Common myeloid progenitor, CD34-positive (primary cell): ENCODE results near the gene EXOC3L4.

Experiments
- CTCF ChIA-PET: fragments of 350-600 bp; sonication (Branson Sonifier 250); formaldehyde crosslinking; loops from one replicate; lab custom pipeline; 2021; ENCODE audit warnings: antibody characterized with exemption; lab: Charles Lee
- POLR2A ChIA-PET: fragments of 350-600 bp; sonication (Branson Sonifier 250); formaldehyde crosslinking; loops from one replicate; lab custom pipeline; 2021; ENCODE audit warnings: antibody characterized with exemption; lab: Charles Lee
- DNase-seq, 3 donors: peaks; one replicate each; pipeline versions ENCODE4 v3.0.0 to v3.0.0-alpha.2; 2013
- H3K27ac ChIP-seq, 2 experiments: 1 replicate in 1 of 2; 2 replicates in 1 of 2; pipeline ENCODE4 v1.7.0; 2013; ENCODE audit warnings: inconsistent platforms in 2 of 2, low read length in 2 of 2, mild to moderate bottlenecking in 2 of 2, low read depth in 1 of 2, moderate library complexity in 1 of 2; ENCODE audit not compliant: severe bottlenecking in 2 of 2, insufficient read depth in 1 of 2, poor library complexity in 1 of 2
- H3K27me3 ChIP-seq, 5 experiments: replicated peaks in 2 of 5; 1 replicate in 3 of 5; 2 replicates in 2 of 5; pipeline versions ENCODE4 v1.6.1 to v1.7.0; 2013; ENCODE audit warnings: low read length in 4 of 5, mild to moderate bottlenecking in 2 of 5, moderate library complexity in 2 of 5, inconsistent platforms in 1 of 5; ENCODE audit not compliant: insufficient read depth in 5 of 5, control insufficient read depth in 4 of 5
- H3K36me3 ChIP-seq, 4 experiments: 1 replicate in 2 of 4; 2 replicates in 2 of 4; pipeline versions ENCODE4 v1.6.1 to v1.7.0; 2013; ENCODE audit warnings: low read length in 3 of 4, control low read depth in 1 of 4, mild to moderate bottlenecking in 1 of 4; ENCODE audit not compliant: control insufficient read depth in 4 of 4, insufficient read depth in 4 of 4
- H3K4me1 ChIP-seq, 4 experiments: 1 replicate in 3 of 4; 2 replicates in 1 of 4; pipeline versions ENCODE4 v1.6.1 to v1.7.1; 2013; ENCODE audit warnings: low read length in 3 of 4, mild to moderate bottlenecking in 3 of 4, control low read depth in 1 of 4, inconsistent platforms in 1 of 4, moderate library complexity in 1 of 4; ENCODE audit not compliant: control insufficient read depth in 4 of 4, insufficient read depth in 4 of 4; ENCODE audit errors: control extremely low read depth in 1 of 4
- H3K4me3 ChIP-seq, 7 experiments: 1 replicate in 4 of 7; 2 replicates in 3 of 7; pipeline versions ENCODE4 v1.5.1 to v1.7.0; 2013; ENCODE audit warnings: mild to moderate bottlenecking in 7 of 7, low read length in 6 of 7, moderate library complexity in 6 of 7, inconsistent platforms in 2 of 7, low read depth in 2 of 7, control low read depth in 1 of 7; ENCODE audit not compliant: insufficient read depth in 4 of 7, control insufficient read depth in 1 of 7; ENCODE audit errors: extremely low read depth in 1 of 7
- H3K9me3 ChIP-seq, 5 experiments: 1 replicate in 4 of 5; 2 replicates in 1 of 5; pipeline versions ENCODE4 v1.6.1 to v1.7.1; 2013; ENCODE audit warnings: low read length in 4 of 5, mild to moderate bottlenecking in 2 of 5, inconsistent platforms in 1 of 5, low read depth in 1 of 5, moderate library complexity in 1 of 5; ENCODE audit not compliant: control insufficient read depth in 4 of 5, insufficient read depth in 2 of 5; ENCODE audit errors: control extremely low read depth in 1 of 5
- WGBS: methylation state at CpG from one replicate; pipeline ENCODE4 v1.1.5; 2013; ENCODE audit not compliant: insufficient coverage; 5-methylcytosine and 5-hydroxymethylcytosine counted together

Gene EXOC3L4

GRCh38 chr14:103142026-103142425 is 47.5 kb downstream of the EXOC3L4 start:
- peaks cover 0 to 7% (median 3%) of the 10 kb centered on the region in 4 experiments for H3K4me1 ChIP-seq
- peaks cover 0 to 39% (median 6%) of the 10 kb centered on the region in 5 experiments for H3K27me3 ChIP-seq
- WGBS: 100% methylated on average over 2 of the region's 4 CpGs
- CTCF ChIA-PET: interaction anchor here (0.8 to 13.8 kb wide), 6 partner anchors 14 to 169 kb away, joined by 3 to 179 read pairs (median 4); no protein-coding TSS in a partner anchor
- H3K27ac ChIP-seq: no peak overlapping the region
- no peaks in the 10 kb centered on the region for H3K36me3 ChIP-seq
- H3K4me3 ChIP-seq: no peak overlapping the region
- no peak for DNase-seq
- H3K9me3 ChIP-seq: no peaks in the 10 kb centered on the region
- POLR2A ChIA-PET: no interaction called here

GRCh38 chr14:103142721-103143302 is 48.3 kb downstream of the EXOC3L4 start:
- WGBS: 69% methylated on average over 5 of the region's 5 CpGs
- no peak overlapping the region for H3K4me3 ChIP-seq
- DNase-seq: no peak
- H3K9me3 ChIP-seq: no peaks in the 10 kb centered on the region
- H3K36me3 ChIP-seq: no peaks in the 10 kb centered on the region
- ChIA-PET POLR2A (no interaction called here), CTCF (interaction anchor here (0.8 to 13.8 kb wide), 3 partner anchors 27 to 168 kb away, joined by 3 to 179 read pairs (median 4); no protein-coding TSS in a partner anchor)
- no peak overlapping the region for H3K27ac ChIP-seq
- H3K4me1 ChIP-seq: peaks cover 0 to 6% (median 2%) of the 10 kb centered on the region in 4 experiments
- peaks cover 0 to 39% (median 6%) of the 10 kb centered on the region in 5 experiments for H3K27me3 ChIP-seq

GRCh38 chr14:103143506-103143905 is 49.0 kb downstream of the EXOC3L4 start:
- H3K27me3 ChIP-seq: peaks cover 0 to 34% (median 7%) of the 10 kb centered on the region in 5 experiments
- WGBS: 100% methylated on average over 3 of the region's 6 CpGs
- ChIA-PET CTCF (interaction anchor here (13.8 kb wide), 1 partner anchor 42 kb away, joined by 179 read pairs; no protein-coding TSS in a partner anchor), POLR2A (no interaction called here)
- no peak for DNase-seq
- no peaks in the 10 kb centered on the region for H3K9me3 ChIP-seq
- peaks cover 0 to 5% (median 2%) of the 10 kb centered on the region in 4 experiments for H3K4me1 ChIP-seq
- no peaks in the 10 kb centered on the region for H3K36me3 ChIP-seq
- no peak overlapping the region for H3K27ac ChIP-seq
- no peak overlapping the region for H3K4me3 ChIP-seq

GRCh38 chr14:103144085-103144484 is 49.6 kb downstream of the EXOC3L4 start:
- Histone ChIP-seq H3K27me3 (peaks cover 0 to 28% (median 8%) of the 10 kb centered on the region in 5 experiments), H3K4me3 (no peak overlapping the region), H3K27ac (no peak overlapping the region), H3K36me3 (no peaks in the 10 kb centered on the region), H3K4me1 (peaks cover 0 to 3% (median 0%) of the 10 kb centered on the region in 4 experiments), H3K9me3 (no peaks in the 10 kb centered on the region)
- ChIA-PET CTCF (interaction anchor here (13.8 kb wide), 1 partner anchor 43 kb away, joined by 179 read pairs; no protein-coding TSS in a partner anchor), POLR2A (no interaction called here)
- no peak for DNase-seq
- 90% methylated on average over 4 of the region's 4 CpGs for WGBS

- peaks cover 0 to 18% (median 4%) of the 10 kb centered on the region in 5 experiments for H3K27me3 ChIP-seq
- no peak overlapping the region for H3K4me3 ChIP-seq
- no peaks in the 10 kb centered on the region for H3K9me3 ChIP-seq
- CTCF ChIA-PET: interaction anchor here (13.8 kb wide), 1 partner anchor 45 kb away, joined by 179 read pairs; no protein-coding TSS in a partner anchor
- H3K36me3 ChIP-seq: no peaks in the 10 kb centered on the region
- H3K4me1 ChIP-seq: no peaks in the 10 kb centered on the region
- DNase-seq: no peak
- H3K27ac ChIP-seq: no peak overlapping the region
- POLR2A ChIA-PET: no interaction called here
- 92% methylated on average over 19 of the region's 19 CpGs for WGBS
These were observed 51.7 kb downstream of the EXOC3L4 start for GRCh38 chr14:103146141-103146709.

- Histone ChIP-seq H3K9me3 (no peaks in the 10 kb centered on the region), H3K27ac (no peak overlapping the region), H3K36me3 (no peaks in the 10 kb centered on the region), H3K27me3 (peaks cover 0 to 8% (median 0%) of the 10 kb centered on the region in 5 experiments), H3K4me3 (no peak overlapping the region), H3K4me1 (no peaks in the 10 kb centered on the region)
- ChIA-PET CTCF (interaction anchor here (0.6 to 1.4 kb wide), 4 partner anchors 44 to 1059 kb away, joined by 3 to 7 read pairs (median 3); no protein-coding TSS in a partner anchor), POLR2A (no interaction called here)
- WGBS: 96% methylated on average over 6 of the region's 10 CpGs
- no peak for DNase-seq
These were observed 55.1 kb downstream of the EXOC3L4 start for GRCh38 chr14:103149351-103150237.
